Neural progenitor cell (in vitro differentiated cells): ENCODE measurements around the gene BAIAP3.

ENCODE experiments used
- CTCF ChIP-seq: fragments of 200-600 bp; sonication (generic); IDR thresholded peaks from 2 replicates; pipeline ENCODE4 v1.5.1; 2017; ENCODE audit warnings: antibody characterized with exemption, mild to moderate bottlenecking
- EZH2 ChIP-seq: fragments of 200-600 bp; sonication (generic); IDR thresholded peaks from 2 replicates; pipeline ENCODE4 v1.6.1; 2017; ENCODE audit warnings: antibody characterized with exemption, mild to moderate bottlenecking, moderate library complexity
- EZH2phosphoT487 ChIP-seq: fragments of 200-600 bp; sonication (generic); IDR thresholded peaks from 2 replicates; pipeline ENCODE4 v1.6.1; 2017; ENCODE audit warnings: antibody characterized with exemption

- TF ChIP-seq CTCF = no peak
- TF ChIP-seq EZH2phosphoT487 = no peak
- TF ChIP-seq EZH2 = no peak
Observed at GRCh38 chr16:1325261-1325660, 8.2 kb upstream of the BAIAP3 start.
